ENCODE measurements around the gene CCDC82.

CCDC82 gene

DNA sequence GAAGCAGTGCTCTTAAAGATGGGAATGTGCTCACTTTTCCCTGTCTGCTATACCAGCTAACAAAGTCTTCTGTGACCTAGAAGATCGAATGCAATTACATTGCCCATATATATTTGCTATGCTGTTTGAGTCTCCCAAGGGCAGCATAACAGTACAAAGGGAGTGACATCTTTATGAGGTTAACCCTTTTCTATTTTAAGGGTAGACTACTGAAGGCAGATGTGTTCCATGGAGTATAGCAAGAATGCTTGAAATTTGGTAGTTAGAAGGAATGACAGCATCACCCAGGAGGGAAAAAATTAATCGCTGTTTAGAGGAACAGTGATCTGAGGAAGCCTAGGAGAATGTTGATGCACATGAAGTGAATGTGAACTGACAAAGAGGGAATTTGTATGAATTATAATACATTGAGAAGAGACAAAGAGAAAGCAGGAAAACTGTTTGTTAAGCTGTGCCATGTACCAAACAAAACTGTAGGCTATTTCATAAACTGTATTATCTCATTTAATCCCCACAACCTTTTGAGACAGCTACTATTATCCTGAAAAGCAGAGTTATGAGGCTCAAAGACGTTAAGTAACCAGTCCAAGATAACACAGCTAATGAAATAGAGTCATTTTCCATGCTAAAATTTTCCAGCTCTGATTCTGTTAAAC, 59.7 kb downstream of the CCDC82 start:
- Histone ChIP-seq H3K4me2 (ENCODE audit: low read length) (no peak overlapping the region), H3K79me2 (peaks cover 7% of the 10 kb centered on the region), H3K4me1 (peaks cover 10% of the 10 kb centered on the region), H3K9me3 (ENCODE audit: control insufficient read depth, low read length) (no peaks in the 10 kb centered on the region), H3K36me3 (ENCODE audit: control insufficient read depth, insufficient read depth, low read length) (no peaks in the 10 kb centered on the region), H3K9ac (no peak overlapping the region), H3K27ac (no peak overlapping the region), H3K4me3 (ENCODE audit: low read depth, low read length) (no peak overlapping the region), H3K27me3 (ENCODE audit: control insufficient read depth, insufficient read depth, low read length) (no peaks in the 10 kb centered on the region), H2AFZ (no peak overlapping the region)
- TF ChIP-seq CTCF (IDR thresholded peaks at IDR 0.05), result no peak

DNA sequence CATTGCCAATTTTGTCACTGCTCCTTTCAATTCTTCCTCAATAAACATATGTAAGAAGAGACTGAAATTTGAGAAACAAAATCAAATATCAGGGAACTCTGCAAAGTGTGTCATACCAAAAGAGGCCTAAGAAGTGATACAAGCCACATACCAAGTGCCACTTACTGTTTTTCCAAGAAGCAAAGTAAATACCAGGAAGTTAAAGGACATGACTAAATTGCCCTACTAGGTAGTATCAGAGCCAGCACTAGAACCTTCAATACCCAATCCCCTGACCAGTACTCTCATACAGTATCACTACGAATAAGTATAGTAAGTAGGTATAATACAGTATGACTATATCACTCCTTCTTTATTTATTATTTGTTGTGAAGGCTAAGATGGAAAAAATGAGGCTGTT, 60.3 kb downstream of the CCDC82 start:
- Histone ChIP-seq H3K4me3 (ENCODE audit: low read depth, low read length) (no peak overlapping the region), H3K36me3 (ENCODE audit: control insufficient read depth, insufficient read depth, low read length) (no peaks in the 10 kb centered on the region), H3K27me3 (ENCODE audit: control insufficient read depth, insufficient read depth, low read length) (no peaks in the 10 kb centered on the region), H3K4me2 (ENCODE audit: low read length) (no peak overlapping the region), H3K9ac (no peak overlapping the region), H3K9me3 (ENCODE audit: control insufficient read depth, low read length) (no peaks in the 10 kb centered on the region), H3K79me2 (peaks cover 7% of the 10 kb centered on the region), H3K27ac (no peak overlapping the region), H3K4me1 (peaks cover 10% of the 10 kb centered on the region), H2AFZ (no peak overlapping the region)
- TF ChIP-seq CTCF (IDR thresholded peaks at IDR 0.05), result no peak

DNA sequence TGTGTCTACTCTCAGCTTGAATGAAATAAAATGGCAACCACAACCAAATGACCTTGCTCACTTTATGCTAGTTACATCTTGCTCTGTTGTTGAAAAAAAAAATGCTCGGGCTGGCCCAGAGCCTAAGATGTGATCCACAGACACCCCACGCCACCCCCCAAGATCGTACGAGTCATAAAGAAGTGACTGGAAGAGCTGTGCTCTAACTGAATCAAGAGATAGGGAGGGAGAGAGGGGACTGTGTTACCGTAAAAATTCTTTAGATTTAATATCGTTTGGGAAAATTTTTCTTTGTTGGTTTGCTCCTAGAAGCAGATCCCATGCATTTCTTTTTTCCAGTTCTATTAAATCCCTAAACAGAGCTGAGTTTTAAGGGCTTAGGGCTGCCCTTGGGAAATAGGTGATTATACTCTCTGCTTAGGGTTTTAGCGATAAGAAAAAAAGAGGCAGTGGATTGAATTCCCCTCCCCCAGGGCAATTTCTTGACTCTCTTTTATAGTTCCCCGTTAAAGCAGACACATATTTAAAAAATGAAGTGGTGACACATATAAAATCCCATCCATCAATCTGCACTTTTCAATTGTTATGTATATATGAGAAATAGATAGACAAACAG, 61.2 kb downstream of the CCDC82 start:
- no peak overlapping the region for H3K4me3 ChIP-seq (ENCODE audit: low read depth, low read length)

GRCh38 chr11:96326959-96327358, 62.8 kb downstream of the CCDC82 start:
- Histone ChIP-seq H3K4me2 (ENCODE audit: low read length) (no peak overlapping the region), H3K27me3 (ENCODE audit: control insufficient read depth, insufficient read depth, low read length) (no peaks in the 10 kb centered on the region), H3K4me3 (ENCODE audit: low read depth, low read length) (no peak overlapping the region), H2AFZ (no peak overlapping the region), H3K9me3 (ENCODE audit: control insufficient read depth, low read length) (no peaks in the 10 kb centered on the region), H3K79me2 (peaks cover 7% of the 10 kb centered on the region), H3K4me1 (peaks cover 2% of the 10 kb centered on the region), H3K9ac (no peak overlapping the region), H3K27ac (no peak overlapping the region), H3K36me3 (ENCODE audit: control insufficient read depth, insufficient read depth, low read length) (no peaks in the 10 kb centered on the region)
- no peak for TF ChIP-seq CTCF (IDR thresholded peaks at IDR 0.05)

More for the DNA sequence above, 61.2 kb downstream of the CCDC82 start:
- Histone ChIP-seq H3K4me1 (peaks cover 10% of the 10 kb centered on the region), H3K9ac (no peak overlapping the region), H2AFZ (no peak overlapping the region), H3K79me2 (peaks cover 7% of the 10 kb centered on the region), H3K36me3 (ENCODE audit: control insufficient read depth, insufficient read depth, low read length) (no peaks in the 10 kb centered on the region), H3K27me3 (ENCODE audit: control insufficient read depth, insufficient read depth, low read length) (no peaks in the 10 kb centered on the region), H3K4me2 (ENCODE audit: low read length) (no peak overlapping the region), H3K9me3 (ENCODE audit: control insufficient read depth, low read length) (no peaks in the 10 kb centered on the region), H3K27ac (no peak overlapping the region)
- TF ChIP-seq CTCF (IDR thresholded peaks at IDR 0.05), result no peak

DNA sequence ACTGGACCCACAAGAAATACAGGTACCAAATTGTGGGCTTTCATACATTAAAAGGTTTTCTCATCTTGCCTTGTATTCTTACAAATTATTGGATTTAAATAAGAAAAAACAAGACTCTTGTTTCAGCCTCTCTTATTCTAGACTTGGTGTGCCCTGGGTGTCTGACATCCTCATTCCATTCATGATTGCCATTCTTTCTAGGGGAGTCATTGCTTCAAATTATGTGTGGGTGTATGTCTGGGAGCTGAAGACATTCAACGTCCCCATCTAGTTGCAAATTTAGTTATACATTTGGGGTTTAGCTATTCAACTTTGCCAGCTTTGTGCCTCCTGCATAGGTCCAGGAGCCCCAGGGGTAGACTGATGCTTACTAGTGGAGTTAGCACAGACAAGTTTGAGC, 64.8 kb downstream of the CCDC82 start:
- H2AFZ ChIP-seq, result no peak overlapping the region
- no peaks in the 10 kb centered on the region for H3K27me3 ChIP-seq (ENCODE audit: control insufficient read depth, insufficient read depth, low read length)
- no peak overlapping the region for H3K9ac ChIP-seq
- no peak overlapping the region for H3K27ac ChIP-seq
- no peaks in the 10 kb centered on the region for H3K36me3 ChIP-seq (ENCODE audit: control insufficient read depth, insufficient read depth, low read length)
- no peak for TF ChIP-seq CTCF (IDR thresholded peaks at IDR 0.05)
- H3K4me3 ChIP-seq (ENCODE audit: low read depth, low read length), result no peak overlapping the region
- no peak overlapping the region for H3K4me2 ChIP-seq (ENCODE audit: low read length)
- no peaks in the 10 kb centered on the region for H3K9me3 ChIP-seq (ENCODE audit: control insufficient read depth, low read length)
- peaks cover 4% of the 10 kb centered on the region for H3K79me2 ChIP-seq
- no peaks in the 10 kb centered on the region for H3K4me1 ChIP-seq

All from parathyroid adenoma (tissue), 2 donors.